ENCODE data around the gene RABL3.

- no peak for TF ChIP-seq POLR2AphosphoS5 (IDR thresholded peaks at IDR 0.05)
- no peak for TF ChIP-seq CTCF (IDR thresholded peaks at IDR 0.05)
- TF ChIP-seq EP300 (IDR thresholded peaks at IDR 0.05): no peak
Observed at GRCh38 chr3:120766576-120766975, 24.3 kb upstream of the RABL3 start.

Measured in upper lobe of left lung (tissue), 4 donors.